Endodermal cell (in vitro differentiated cells): ENCODE measurements around the gene CFAP161. TPM values are rescaled to one million over a fixed set of nuclear protein-coding genes. Genes with fewer than 3 reads are reported as not detected.

Experiments used
- DNase-seq: peaks from one replicate; pipeline ENCODE4 v3.0.0-alpha.2; 2017
- H3K27ac ChIP-seq: 2 replicates; pipeline ENCODE4 v1.5.1; 2013; ENCODE audit warnings: mild to moderate bottlenecking, low read depth, low read length, moderate library complexity
- H3K27me3 ChIP-seq: 2 replicates; pipeline ENCODE4 v1.6.1; 2013; ENCODE audit warnings: mild to moderate bottlenecking, low read length, moderate library complexity; ENCODE audit not compliant: insufficient read depth, control insufficient read depth, poor library complexity, severe bottlenecking
- H3K36me3 ChIP-seq: 2 replicates; pipeline ENCODE4 v1.7.0; 2013; ENCODE audit warnings: mild to moderate bottlenecking, low read length, moderate library complexity; ENCODE audit not compliant: control insufficient read depth, insufficient read depth
- H3K4me1 ChIP-seq: one replicate; pipeline ENCODE4 v1.7.0; 2013; ENCODE audit warnings: low read length; ENCODE audit not compliant: control insufficient read depth, insufficient read depth
- H3K4me3 ChIP-seq: 2 replicates; pipeline ENCODE4 v1.5.1; 2013; ENCODE audit warnings: mild to moderate bottlenecking, low read length, moderate library complexity
- H3K9ac ChIP-seq: 2 replicates; pipeline ENCODE4 v1.6.1; 2013; ENCODE audit warnings: mild to moderate bottlenecking, low read length, moderate library complexity; ENCODE audit not compliant: poor library complexity, severe bottlenecking; ENCODE audit errors: extremely low read depth
- H3K9me3 ChIP-seq: 2 replicates; pipeline ENCODE4 v1.6.1; 2013; ENCODE audit warnings: mild to moderate bottlenecking, low read length, moderate library complexity; ENCODE audit not compliant: control insufficient read depth
- H3K27ac Mint-ChIP-seq: 2 replicates; pipeline ENCODE4 v1.8.0; 2020; ENCODE audit warnings: mixed read lengths
- H3K27me3 Mint-ChIP-seq: 2 replicates; pipeline ENCODE4 v1.8.0; 2021; ENCODE audit warnings: mild to moderate bottlenecking, mixed read lengths; ENCODE audit not compliant: insufficient read depth
- H3K36me3 Mint-ChIP-seq: 2 replicates; pipeline ENCODE4 v1.8.0; 2020; ENCODE audit warnings: low read depth, mixed read lengths
- H3K4me1 Mint-ChIP-seq: 2 replicates; pipeline ENCODE4 v1.8.0; 2020; ENCODE audit warnings: mixed read lengths
- H3K4me3 Mint-ChIP-seq: 2 replicates; pipeline ENCODE4 v1.8.0; 2020; ENCODE audit warnings: mild to moderate bottlenecking, moderate library complexity, mixed read lengths
- H3K9me3 Mint-ChIP-seq: 2 replicates; pipeline ENCODE4 v1.8.0; 2020; ENCODE audit warnings: mild to moderate bottlenecking, mixed read lengths
- WGBS, 2 experiments: methylation state at CpG; one replicate each; pipeline versions ENCODE4 v1.1.5 to v1.1.7; 2013; ENCODE audit warnings: missing lambda C conversion rate in 2 of 2, mixed read lengths in 1 of 2; ENCODE audit not compliant: insufficient coverage in 1 of 2, insufficient read length in 1 of 2; 5-methylcytosine and 5-hydroxymethylcytosine counted together
- total RNA-seq, 2 donors: library from RNA; stranded (reverse); fragmentation: NEBNext Ultra II Directional in 1 of 2; extraction: Animal tissue kit (Norgen Biotek cat#: 25700) in 1 of 2; gene quantifications; 2 replicates in 1 of 2; 3 replicates in 1 of 2; pipeline ENCODE4 v1.2.1, GENCODE V29; 2021
- TF ChIP-seq, protein P1 (sequence below): fragments of 200-600 bp; sonication (generic); conservative IDR thresholded peaks from 2 replicates; pipeline ENCODE4 v1.5.0; 2021; ENCODE audit warnings: antibody characterized with exemption, mild to moderate bottlenecking

Gene CFAP161
- total RNA-seq, 2 donors from 2014 or later, result not detected

DNA sequence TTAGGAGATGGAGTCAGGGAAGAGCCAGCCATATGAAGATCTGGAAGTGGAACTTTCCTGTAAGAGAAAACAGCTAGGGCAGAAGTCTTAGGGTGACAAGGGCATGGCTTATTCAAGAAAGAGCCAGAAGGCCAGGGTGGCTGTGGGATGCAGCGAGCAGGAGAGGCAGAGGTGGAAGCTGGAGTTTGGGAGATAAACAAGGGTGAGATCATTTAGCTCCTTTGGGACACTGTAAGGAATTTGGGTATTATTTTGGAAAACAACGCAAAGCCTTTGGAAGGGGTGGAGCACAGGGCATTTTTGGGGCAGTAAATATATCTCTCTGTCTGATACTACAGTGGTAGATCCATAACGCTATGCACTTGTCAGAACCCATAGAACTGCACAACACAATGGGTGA is 57.6 kb downstream of the CFAP161 start:
- Mint-ChIP-seq H3K9me3 (no peaks in the 10 kb centered on the region), H3K36me3 (no peaks in the 10 kb centered on the region), H3K27me3 (no peaks in the 10 kb centered on the region), H3K27ac (no peak overlapping the region), H3K4me3 (no peak overlapping the region), H3K4me1 (no peaks in the 10 kb centered on the region)
- no peak overlapping the region for H3K27ac ChIP-seq
- no peak overlapping the region for H3K4me3 ChIP-seq
- no peaks in the 10 kb centered on the region for H3K36me3 ChIP-seq
- no peaks in the 10 kb centered on the region for H3K4me1 ChIP-seq
- H3K9ac ChIP-seq, result no peak overlapping the region
- DNase-seq, result no peak
- TF ChIP-seq, protein P1, sequence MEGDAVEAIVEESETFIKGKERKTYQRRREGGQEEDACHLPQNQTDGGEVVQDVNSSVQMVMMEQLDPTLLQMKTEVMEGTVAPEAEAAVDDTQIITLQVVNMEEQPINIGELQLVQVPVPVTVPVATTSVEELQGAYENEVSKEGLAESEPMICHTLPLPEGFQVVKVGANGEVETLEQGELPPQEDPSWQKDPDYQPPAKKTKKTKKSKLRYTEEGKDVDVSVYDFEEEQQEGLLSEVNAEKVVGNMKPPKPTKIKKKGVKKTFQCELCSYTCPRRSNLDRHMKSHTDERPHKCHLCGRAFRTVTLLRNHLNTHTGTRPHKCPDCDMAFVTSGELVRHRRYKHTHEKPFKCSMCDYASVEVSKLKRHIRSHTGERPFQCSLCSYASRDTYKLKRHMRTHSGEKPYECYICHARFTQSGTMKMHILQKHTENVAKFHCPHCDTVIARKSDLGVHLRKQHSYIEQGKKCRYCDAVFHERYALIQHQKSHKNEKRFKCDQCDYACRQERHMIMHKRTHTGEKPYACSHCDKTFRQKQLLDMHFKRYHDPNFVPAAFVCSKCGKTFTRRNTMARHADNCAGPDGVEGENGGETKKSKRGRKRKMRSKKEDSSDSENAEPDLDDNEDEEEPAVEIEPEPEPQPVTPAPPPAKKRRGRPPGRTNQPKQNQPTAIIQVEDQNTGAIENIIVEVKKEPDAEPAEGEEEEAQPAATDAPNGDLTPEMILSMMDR, result no peak
- 86 to 96% methylated on average over 3 of the region's 3 CpGs for WGBS, 2 experiments
- no peaks in the 10 kb centered on the region for H3K27me3 ChIP-seq
- H3K9me3 ChIP-seq, result no peaks in the 10 kb centered on the region

DNA sequence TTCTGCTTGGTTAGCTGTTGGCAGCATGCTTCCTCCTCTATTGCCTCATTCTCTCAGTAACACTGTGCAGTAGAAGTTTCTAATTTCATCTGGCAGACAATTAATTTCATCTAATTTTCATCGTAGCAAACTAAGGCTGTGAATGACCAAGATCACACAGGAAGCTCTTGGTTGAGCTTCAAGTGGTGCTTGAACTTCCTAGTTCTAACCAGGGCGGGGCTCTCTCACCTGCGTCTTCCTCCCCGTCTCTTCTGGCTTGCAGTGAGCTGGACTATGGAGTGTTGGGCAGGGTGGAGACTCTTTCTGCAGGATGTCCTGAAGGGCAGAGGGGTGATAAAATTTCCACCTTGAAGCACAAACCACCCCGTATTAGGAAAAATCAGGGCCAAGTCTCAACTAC is 60.7 kb downstream of the CFAP161 start:
- DNase-seq, result no peak
- TF ChIP-seq, protein P1, result no peak
- Mint-ChIP-seq H3K4me1 (peaks cover 10% of the 10 kb centered on the region), H3K27me3 (peaks cover 3% of the 10 kb centered on the region), H3K9me3 (no peaks in the 10 kb centered on the region), H3K36me3 (no peaks in the 10 kb centered on the region), H3K4me3 (no peak overlapping the region), H3K27ac (no peak overlapping the region)
- Histone ChIP-seq H3K4me1 (no peaks in the 10 kb centered on the region), H3K36me3 (no peaks in the 10 kb centered on the region), H3K27me3 (no peaks in the 10 kb centered on the region), H3K9me3 (no peaks in the 10 kb centered on the region), H3K4me3 (no peak overlapping the region), H3K9ac (no peak overlapping the region), H3K27ac (no peak overlapping the region)
- WGBS, 2 experiments, result 84 to 96% methylated on average over 2 to 5 of the region's 5 CpGs

DNA sequence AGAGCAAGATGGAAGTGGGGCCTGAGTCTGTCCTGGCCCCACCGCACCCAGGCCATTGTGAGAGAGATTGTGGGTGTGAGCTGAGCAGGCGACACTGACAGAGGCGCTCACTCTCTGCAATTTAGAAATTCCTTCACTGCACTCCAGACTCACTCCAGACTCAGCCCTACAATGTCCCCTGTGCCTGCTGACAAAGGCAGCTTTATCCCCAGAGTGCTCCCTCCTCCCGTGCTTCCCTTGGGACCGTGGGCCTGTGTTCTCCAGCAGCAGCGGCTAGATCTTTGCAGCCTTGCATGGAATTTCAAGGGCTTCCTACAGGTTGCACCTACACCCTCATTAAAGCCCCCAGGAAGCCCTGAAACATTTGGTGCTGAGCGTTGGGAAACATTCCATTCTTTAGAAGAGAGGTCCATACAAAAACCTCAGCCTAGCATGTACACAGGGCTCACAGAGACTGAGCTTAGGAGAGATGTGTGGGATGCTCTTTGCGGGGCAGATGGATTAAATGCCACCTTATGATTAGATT is 61.3 kb downstream of the CFAP161 start:
- DNase-seq, result no peak
- Mint-ChIP-seq H3K27ac (no peak overlapping the region), H3K4me3 (no peak overlapping the region), H3K4me1 (peaks cover 10% of the 10 kb centered on the region), H3K9me3 (no peaks in the 10 kb centered on the region), H3K27me3 (peaks cover 3% of the 10 kb centered on the region), H3K36me3 (no peaks in the 10 kb centered on the region)
- H3K27me3 ChIP-seq, result no peaks in the 10 kb centered on the region
- H3K27ac ChIP-seq, result no peak overlapping the region
- no peaks in the 10 kb centered on the region for H3K4me1 ChIP-seq
- H3K9ac ChIP-seq, result no peak overlapping the region
- no peaks in the 10 kb centered on the region for H3K9me3 ChIP-seq
- H3K36me3 ChIP-seq, result no peaks in the 10 kb centered on the region
- WGBS, 2 experiments, result 85% methylated on average over 8 of the region's 8 CpGs; no CpG with 5 or more reads in 1 of the 2 experiments
- TF ChIP-seq, protein P1, result no peak
- no peak overlapping the region for H3K4me3 ChIP-seq
